K562 (cell line): ENCODE results near the gene ERCC6. TPM values are rescaled to one million over a fixed set of nuclear protein-coding genes. Genes with fewer than 3 reads are reported as not detected.
A peak's percentile ranks its signal among the peaks of the same experiment; 100 is the strongest.

ENCODE experiments used
- ATAC-seq: fragments of 200-7000 bp; cut with Tn5 transposase; 3 replicates; pipeline ENCODE4 v1.9.1; 2020; ENCODE audit warnings: moderate library complexity
- BruUV-seq: library from RNA; stranded (reverse); fragments of 400-500 nt; replicated peaks from 2 replicates; lab custom pipeline; 2021; lab: Mats Ljungman, UMichigan
- CTCF ChIA-PET: fragments of 300-600 bp; formaldehyde crosslinking; extraction: SDS; loops from one replicate; lab custom pipeline; 2021; ENCODE audit warnings: low intra/inter-chr PET ratio; lab: Yijun Ruan, JAX
- POLR2A ChIA-PET: fragments of 300-600, 350-650 bp; sonication (Branson Sonifier 250); formaldehyde crosslinking; extraction: SDS; loops from one replicate; lab custom pipeline; 2021; ENCODE audit warnings: antibody characterized with exemption, inconsistent platforms; lab: Yijun Ruan, JAX
- DNase-seq, 4 experiments: peaks; one replicate each; pipeline versions ENCODE4 v3.0.0 to v3.0.0-alpha.2; 2011 to 2018; ENCODE audit warnings: low spot score in 3 of 4, mixed read lengths in 3 of 4; ENCODE audit errors: extremely low read depth in 1 of 4
- FAIRE-seq: peaks from 2 replicates; lab custom pipeline; 2011; peaks lifted over from hg19 to GRCh38; lab: Jason Lieb, UNC
- H2AFZ ChIP-seq: 2 replicates; pipeline ENCODE4 v1.6.0; 2011; ENCODE audit warnings: low read depth, low read length, control low read depth, inconsistent platforms
- H3K27ac ChIP-seq: fragments of 200-600 bp; 3 replicates; pipeline ENCODE4 v1.8.0; 2011; ENCODE audit warnings: low read depth, mild to moderate bottlenecking, control low read depth, inconsistent platforms, low read length, moderate library complexity, mixed read lengths; ENCODE audit errors: extremely low read depth
- H3K27me3 ChIP-seq, 2 experiments: fragments of 300-600 bp in 1 of 2; 2 replicates in 1 of 2; 3 replicates in 1 of 2; pipeline versions ENCODE4 v1.6.0 to v1.8.0; 2011; ENCODE audit warnings: inconsistent platforms in 2 of 2, low read length in 2 of 2, mild to moderate bottlenecking in 1 of 2, mixed read lengths in 1 of 2, moderate library complexity in 1 of 2; ENCODE audit not compliant: control insufficient read depth in 2 of 2, insufficient read depth in 2 of 2
- H3K36me3 ChIP-seq: fragments of 300-600 bp; 3 replicates; pipeline ENCODE4 v1.8.0; 2011; ENCODE audit warnings: mild to moderate bottlenecking, low read length, inconsistent platforms; ENCODE audit not compliant: control insufficient read depth, insufficient read depth
- H3K4me1 ChIP-seq, 2 experiments: fragments of 200-600 bp in 1 of 2; replicated peaks in 1 of 2; 2 replicates in 1 of 2; 3 replicates in 1 of 2; pipeline versions ENCODE4 v1.5.1 to v1.8.0; 2011; ENCODE audit warnings: inconsistent platforms in 2 of 2, low read length in 2 of 2, mild to moderate bottlenecking in 1 of 2, mixed read lengths in 1 of 2, moderate library complexity in 1 of 2; ENCODE audit not compliant: control insufficient read depth in 2 of 2, insufficient read depth in 2 of 2
- H3K4me2 ChIP-seq: 2 replicates; pipeline ENCODE4 v1.6.1; 2011; ENCODE audit warnings: low read length, control low read depth, inconsistent platforms, mixed read lengths; ENCODE audit not compliant: insufficient read depth
- H3K4me3 ChIP-seq: fragments of 200-600 bp; sonication (generic), shearing (Covaris generic); 2 replicates; pipeline ENCODE4 v1.5.1; 2016; ENCODE audit warnings: control low read depth, inconsistent platforms
- H3K79me2 ChIP-seq: fragments of 200-600 bp; 3 replicates; pipeline ENCODE4 v1.8.0; 2011; ENCODE audit warnings: low read length, inconsistent platforms; ENCODE audit not compliant: control insufficient read depth, insufficient read depth
- H3K9ac ChIP-seq, 2 experiments: 2 replicates each; pipeline versions ENCODE4 v1.6.0 to v1.6.1; 2011; ENCODE audit warnings: low read depth in 2 of 2, low read length in 2 of 2, control low read depth in 1 of 2, inconsistent platforms in 1 of 2, mild to moderate bottlenecking in 1 of 2, mixed read lengths in 1 of 2; ENCODE audit not compliant: insufficient read depth in 1 of 2
- H3K9me1 ChIP-seq: one replicate; pipeline ENCODE4 v1.6.0; 2011; ENCODE audit warnings: inconsistent platforms, mild to moderate bottlenecking, low read length, moderate library complexity; ENCODE audit not compliant: control insufficient read depth, insufficient read depth
- H3K9me3 ChIP-seq: replicated peaks from 2 replicates; pipeline ENCODE4 v1.5.1; 2011; ENCODE audit warnings: low read depth, low read length, inconsistent platforms; ENCODE audit not compliant: control insufficient read depth, insufficient read depth
- H4K20me1 ChIP-seq: replicated peaks from 2 replicates; pipeline ENCODE4 v1.6.1; 2011; ENCODE audit warnings: low read length, inconsistent platforms, mixed read lengths; ENCODE audit not compliant: control insufficient read depth, insufficient read depth
- BDP1 ChIP-seq: IDR thresholded peaks from 3 replicates; pipeline ENCODE4 v1.6.1; 2011; ENCODE audit not compliant: insufficient read length, insufficient read depth
- CREM ChIP-seq: IDR thresholded peaks from 2 replicates; pipeline ENCODE4 v1.6.1; 2014; ENCODE audit warnings: antibody characterized with exemption, low read depth
- ETV1 ChIP-seq: fragments of 450-650 bp; conservative IDR thresholded peaks from 2 replicates; pipeline ENCODE4 v1.6.1; 2016; ENCODE audit warnings: missing genetic modification characterization, control low read depth, low read depth, missing compliant biosample characterization
- FOSL1 ChIP-seq: fragments of 200-800 bp; sonication (Bioruptor generic); conservative IDR thresholded peaks from 2 replicates; pipeline ENCODE4 v1.6.1; 2016; ENCODE audit warnings: missing genetic modification characterization, missing compliant biosample characterization
- FOXA3 ChIP-seq, 2 experiments: fragments of 450-650 bp in 1 of 2; sonication (generic) in 1 of 2; formaldehyde crosslinking; IDR thresholded peaks in 1 of 2; conservative IDR thresholded peaks in 1 of 2; 2 replicates each; pipeline versions ENCODE4 v1.4.0 to v1.8.0; 2020 to 2022; ENCODE audit warnings: mild to moderate bottlenecking in 2 of 2, missing genetic modification reagents in 1 of 2
- GABPA ChIP-seq: fragments of 200-800 bp; sonication (Bioruptor generic); conservative IDR thresholded peaks from 2 replicates; pipeline ENCODE4 v1.6.1; 2016; ENCODE audit warnings: low read depth, missing genetic modification characterization, missing compliant biosample characterization
- JUND ChIP-seq, 2 experiments: IDR thresholded peaks; 2 replicates in 1 of 2; 3 replicates in 1 of 2; pipeline ENCODE4 v1.6.1; 2011; ENCODE audit warnings: borderline replicate concordance in 2 of 2, low read depth in 2 of 2, low read length in 2 of 2, improper control_type of control experiment in 1 of 2, missing biosample characterization in 1 of 2, missing genetic modification characterization in 1 of 2, missing genetic modification reagents in 1 of 2
- WGBS: fragments of 100-300 bp; shearing (Covaris generic); methylation state at CpG from one replicate; pipeline ENCODE4 v1.1.6; 2016; ENCODE audit warnings: low coverage, mixed read lengths; ENCODE audit not compliant: insufficient coverage; ENCODE audit errors: missing lambda C conversion rate; 5-methylcytosine and 5-hydroxymethylcytosine counted together
- in situ Hi-C: fragments of 300-500 bp; cut with MboI; formaldehyde crosslinking; loops from 4 replicates; pipeline ENCODE4 v1.15.0; 2018; ENCODE audit warnings: inconsistent platforms, mixed read lengths
- intact Hi-C: fragments of 100-400 bp; cut with micrococcal nuclease; formaldehyde crosslinking; loops from 2 replicates; pipeline ENCODE4 v1.14.2; 2022
- polyA plus RNA-seq, 8 experiments: library from polyadenylated mRNA; depleted of rRNA in 4 of 8; stranded (reverse) in 5 of 8; unstranded in 3 of 8; fragments of >200 nt; fragmentation: Nextera tagmentation in 2 of 8; fragmentation: Illumina TruSeq in 1 of 8; extraction: Ambion mirVana in 2 of 8; extraction: Trizol in 1 of 8; gene quantifications; 2 replicates each; pipeline versions ENCODE4 v1.2.1 to v1.2.3, GENCODE V29; 2011 to 2014; ENCODE audit warnings: inconsistent platforms in 1 of 8, missing spikeins in 1 of 8
- total RNA-seq, 7 experiments: library from RNA; depleted of rRNA in 6 of 7; stranded (reverse); fragments of >200 nt in 6 of 7; fragmentation: Illumina TruSeq in 2 of 7; extraction: Trizol in 2 of 7; gene quantifications; 2 replicates each; pipeline versions ENCODE4 v1.2.1 to v1.2.3, GENCODE V29; 2011 to 2021; ENCODE audit warnings: low replicate concordance in 1 of 7
- TF ChIP-seq, protein P1 (sequence below), 2 experiments: IDR thresholded peaks; 2 replicates each; pipeline ENCODE4 v1.6.1; 2012; ENCODE audit warnings: improper control_type of control experiment in 2 of 2, low read depth in 2 of 2, low read length in 2 of 2, borderline replicate concordance in 1 of 2
- TF ChIP-seq, protein P2 (sequence below), 2 experiments: fragments of 450-650 bp in 1 of 2; sonication (generic) in 1 of 2; formaldehyde crosslinking in 1 of 2; IDR thresholded peaks in 1 of 2; conservative IDR thresholded peaks in 1 of 2; 2 replicates each; pipeline versions ENCODE4 v1.6.1 to v1.8.1; 2016 to 2023; ENCODE audit warnings: mild to moderate bottlenecking in 2 of 2, moderate library complexity in 2 of 2, inconsistent platforms in 1 of 2, missing genetic modification reagents in 1 of 2

ERCC6 gene
- total and polyA plus RNA-seq, 9 of the 15 experiments (the other 6 are each of a cell fraction or from before 2014, with no cell fraction given): 7.8 to 17.7 (median 11.8) TPM

DNA sequence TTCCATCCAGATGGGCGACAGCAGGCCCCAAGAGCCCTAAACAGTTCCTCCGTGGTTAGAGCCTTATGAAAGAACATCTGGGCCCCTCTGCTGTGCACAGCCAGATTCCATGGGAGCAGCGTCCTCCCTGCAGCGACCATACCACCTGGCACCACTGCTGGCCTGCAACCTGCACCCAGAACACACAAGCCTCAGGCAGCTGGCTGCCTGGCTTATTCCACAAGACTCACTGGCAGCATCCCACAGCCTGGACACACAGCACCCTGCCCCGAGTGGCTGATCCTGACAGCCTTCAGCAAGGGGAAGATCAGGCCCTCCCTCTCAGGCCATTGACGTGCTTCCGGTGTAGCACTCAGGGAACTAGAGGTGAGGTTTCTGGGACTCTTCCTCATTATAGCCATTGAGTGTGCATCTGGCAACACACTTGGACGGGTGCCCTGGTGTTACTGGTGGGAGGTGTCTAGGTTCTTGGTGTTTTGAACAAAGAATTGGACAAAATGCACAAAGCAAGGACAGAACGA, 33.7 kb upstream of the ERCC6 start:
- no peak for DNase-seq
- Histone ChIP-seq H3K79me2 (no peaks in the 10 kb centered on the region), H3K27ac (no peak overlapping the region), H3K4me3 (no peak overlapping the region), H4K20me1 (no peaks in the 10 kb centered on the region), H3K27me3 (peaks cover 5 to 16% of the 10 kb centered on the region in 2 experiments; a peak in 2 of 5 replicates), H3K9ac (no peak overlapping the region), H3K36me3 (no peaks in the 10 kb centered on the region), H3K4me1 (peaks cover 0 to 4% of the 10 kb centered on the region in 2 experiments; a peak in 3 of 5 replicates), H2AFZ (peak overlapping the region; percentile 52; the same call in 1 of the 2 replicates), H3K4me2 (no peak overlapping the region), H3K9me1 (no peaks in the 10 kb centered on the region), H3K9me3 (no peaks in the 10 kb centered on the region)
- WGBS: 6% methylated on average over 9 of the region's 9 CpGs
- intact Hi-C loops: no loop called here
- no peak for FAIRE-seq
- no TSS peak for BruUV-seq
- no peak for TF ChIP-seq BDP1
- TF ChIP-seq ETV1: 0 out of 2 replicates have a peak, but pooled peaks have one; percentile 12
- peak; percentile 47 for TF ChIP-seq GABPA (tag)
- ATAC-seq: peak; percentile 68
- in situ Hi-C loops: no loop called here
- ChIA-PET POLR2A (interaction anchor here (0.6 to 0.8 kb wide), 2 partner anchors 9 to 34 kb away, joined by 4 read pairs; partner anchors contain the start of gene ERCC6), CTCF (no interaction called here)

DNA sequence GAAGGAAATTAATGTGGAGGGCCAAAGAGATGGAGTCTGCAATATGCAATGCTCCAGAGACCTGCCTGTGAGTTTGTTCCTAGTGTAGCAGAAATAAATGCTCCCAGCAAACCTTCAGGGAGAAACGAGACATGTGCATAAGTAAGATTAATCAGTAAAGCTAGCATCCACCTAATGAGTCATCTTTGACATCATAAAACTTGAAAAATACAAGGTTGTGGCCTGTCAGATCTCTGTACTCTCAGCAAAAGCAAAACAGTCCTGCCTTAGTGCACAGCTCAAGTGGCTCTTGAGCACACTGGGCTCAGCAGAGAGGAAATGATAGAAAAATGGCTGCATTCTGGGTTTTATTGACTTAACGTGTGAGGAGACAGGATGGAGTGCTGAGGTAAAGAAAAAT, 32.5 kb upstream of the ERCC6 start:
- Histone ChIP-seq H3K9ac (no peak overlapping the region), H3K4me2 (no peak overlapping the region), H3K27me3 (peaks cover 3 to 16% of the 10 kb centered on the region in 2 experiments; a peak in 2 of 5 replicates), H3K9me1 (no peaks in the 10 kb centered on the region), H4K20me1 (no peaks in the 10 kb centered on the region), H3K36me3 (no peaks in the 10 kb centered on the region), H3K27ac (no peak overlapping the region), H3K4me3 (no peak overlapping the region), H3K9me3 (no peaks in the 10 kb centered on the region), H3K79me2 (no peaks in the 10 kb centered on the region), H3K4me1 (peaks cover 0 to 4% of the 10 kb centered on the region in 2 experiments; a peak in 3 of 5 replicates), H2AFZ (no peak overlapping the region)
- 0% methylated on average over 2 of the region's 2 CpGs for WGBS
- ChIA-PET CTCF (no interaction called here), POLR2A (no interaction called here)
- intact Hi-C loops (no loop called here), in situ Hi-C loops (no loop called here)
- FAIRE-seq (no peak), DNase-seq (peak in 1 of 4 experiments; percentile 5), ATAC-seq (no peak)
- BruUV-seq: no TSS peak
- TF ChIP-seq, protein P1, sequence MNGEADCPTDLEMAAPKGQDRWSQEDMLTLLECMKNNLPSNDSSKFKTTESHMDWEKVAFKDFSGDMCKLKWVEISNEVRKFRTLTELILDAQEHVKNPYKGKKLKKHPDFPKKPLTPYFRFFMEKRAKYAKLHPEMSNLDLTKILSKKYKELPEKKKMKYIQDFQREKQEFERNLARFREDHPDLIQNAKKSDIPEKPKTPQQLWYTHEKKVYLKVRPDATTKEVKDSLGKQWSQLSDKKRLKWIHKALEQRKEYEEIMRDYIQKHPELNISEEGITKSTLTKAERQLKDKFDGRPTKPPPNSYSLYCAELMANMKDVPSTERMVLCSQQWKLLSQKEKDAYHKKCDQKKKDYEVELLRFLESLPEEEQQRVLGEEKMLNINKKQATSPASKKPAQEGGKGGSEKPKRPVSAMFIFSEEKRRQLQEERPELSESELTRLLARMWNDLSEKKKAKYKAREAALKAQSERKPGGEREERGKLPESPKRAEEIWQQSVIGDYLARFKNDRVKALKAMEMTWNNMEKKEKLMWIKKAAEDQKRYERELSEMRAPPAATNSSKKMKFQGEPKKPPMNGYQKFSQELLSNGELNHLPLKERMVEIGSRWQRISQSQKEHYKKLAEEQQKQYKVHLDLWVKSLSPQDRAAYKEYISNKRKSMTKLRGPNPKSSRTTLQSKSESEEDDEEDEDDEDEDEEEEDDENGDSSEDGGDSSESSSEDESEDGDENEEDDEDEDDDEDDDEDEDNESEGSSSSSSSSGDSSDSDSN (IDR thresholded peaks at IDR 0.05; ENCODE audit: borderline replicate concordance in 1 of 2, low read depth in 2 of 2, low read length in 2 of 2): no peak
- TF ChIP-seq FOSL1: peak; percentile 49
- peak; percentile 34; the same call in 1 of the 2 replicates for TF ChIP-seq CREM
- no peak for TF ChIP-seq FOXA3 (CRISPR knock-in tag; conservative IDR thresholded peaks at IDR 0.05 in 1 of 2, IDR thresholded peaks at IDR 0.05 in 1 of 2)
- 0 out of 2 replicates have a peak, but pooled peaks have one; percentile 4 for TF ChIP-seq JUND (IDR thresholded peaks at IDR 0.05; ENCODE audit: borderline replicate concordance, low read depth, low read length)
- 0 out of 3 replicates have a peak, but pooled peaks have one; percentile 29 for TF ChIP-seq JUND (tag; IDR thresholded peaks at IDR 0.05; ENCODE audit: borderline replicate concordance, low read depth, low read length)
- TF ChIP-seq, protein P2, sequence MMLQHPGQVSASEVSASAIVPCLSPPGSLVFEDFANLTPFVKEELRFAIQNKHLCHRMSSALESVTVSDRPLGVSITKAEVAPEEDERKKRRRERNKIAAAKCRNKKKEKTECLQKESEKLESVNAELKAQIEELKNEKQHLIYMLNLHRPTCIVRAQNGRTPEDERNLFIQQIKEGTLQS (IDR thresholded peaks at IDR 0.05): peak; percentile 39; the same call in 1 of the 2 replicates
- TF ChIP-seq, protein P2 (CRISPR knock-in tag; conservative IDR thresholded peaks at IDR 0.05): no peak
